ENCODE data around the gene SLC16A6.
"Not testable (repeated sequence)": the region's sequence is repeated elsewhere in the genome, so short reads cannot be mapped to it uniquely, and the experiment has no call there.

SLC16A6 gene

DNA sequence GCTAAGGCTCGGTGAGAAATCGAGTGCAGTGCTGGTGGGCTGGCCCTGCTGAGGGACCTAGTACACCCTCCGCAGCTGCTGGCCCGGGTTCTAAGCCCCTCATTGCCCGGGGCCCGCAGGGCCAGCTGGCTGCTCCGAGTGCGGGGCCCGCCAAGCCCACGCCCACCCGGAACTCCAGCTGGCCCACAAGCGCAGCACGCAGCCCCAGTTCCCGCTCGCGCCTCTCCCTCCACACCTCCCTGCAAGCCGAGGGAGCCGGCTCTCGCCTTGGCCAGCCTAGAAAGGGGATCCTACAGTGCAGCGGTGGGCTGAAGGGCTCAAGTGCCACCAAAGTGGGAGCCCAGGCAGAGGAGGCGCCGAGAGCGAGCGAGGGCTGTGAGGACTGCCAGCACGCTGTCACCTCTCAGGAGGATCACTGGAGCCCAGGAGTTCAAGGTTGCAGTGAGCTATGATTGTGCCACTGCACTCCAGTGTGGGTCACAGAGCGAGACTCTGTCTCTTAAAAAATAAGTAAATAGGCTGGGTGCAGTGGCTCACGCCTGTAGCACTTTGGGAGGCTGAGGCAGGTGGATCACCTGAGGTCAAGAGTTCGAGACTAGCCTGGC is 18.2 kb upstream of the SLC16A6 start:
- DNase-seq, result not testable (repeated sequence)

DNA sequence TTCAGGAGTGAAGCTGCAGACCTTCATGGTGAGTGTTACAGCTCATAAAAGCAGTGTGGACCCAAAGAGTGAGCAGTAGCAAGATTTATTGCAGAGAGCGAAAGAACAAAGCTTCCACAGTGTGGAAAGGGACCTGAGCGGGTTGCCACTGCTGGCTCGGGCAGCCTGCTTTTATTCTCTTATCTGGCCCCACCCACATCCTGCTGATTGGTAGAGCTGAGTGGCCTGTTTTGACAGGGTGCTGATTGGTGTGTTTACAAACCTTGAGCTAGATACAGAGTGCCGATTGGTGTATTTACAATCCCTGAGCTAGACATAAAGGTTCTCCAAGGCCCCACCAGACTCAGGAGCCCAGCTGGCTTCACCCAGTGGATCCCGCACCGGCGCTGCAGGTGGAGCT is 17.6 kb upstream of the SLC16A6 start:
- not testable (repeated sequence) for DNase-seq

DNA sequence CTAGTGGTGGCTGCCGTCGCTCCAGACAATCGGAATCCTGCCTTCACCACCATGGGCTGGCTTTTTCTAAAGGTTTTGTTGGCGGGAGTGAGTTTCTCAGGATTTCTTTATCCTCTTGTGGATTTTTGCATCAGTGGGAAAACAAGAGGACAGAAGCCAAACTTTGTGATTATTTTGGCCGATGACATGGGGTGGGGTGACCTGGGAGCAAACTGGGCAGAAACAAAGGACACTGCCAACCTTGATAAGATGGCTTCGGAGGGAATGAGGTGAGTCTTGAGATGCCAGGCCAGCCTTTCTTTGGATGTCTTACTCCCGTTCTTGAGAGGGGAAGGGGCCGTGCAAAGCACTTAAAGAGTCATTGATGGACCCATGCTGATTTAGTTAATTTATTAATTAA is 16.5 kb upstream of the SLC16A6 start:
- no peak for DNase-seq

DNA sequence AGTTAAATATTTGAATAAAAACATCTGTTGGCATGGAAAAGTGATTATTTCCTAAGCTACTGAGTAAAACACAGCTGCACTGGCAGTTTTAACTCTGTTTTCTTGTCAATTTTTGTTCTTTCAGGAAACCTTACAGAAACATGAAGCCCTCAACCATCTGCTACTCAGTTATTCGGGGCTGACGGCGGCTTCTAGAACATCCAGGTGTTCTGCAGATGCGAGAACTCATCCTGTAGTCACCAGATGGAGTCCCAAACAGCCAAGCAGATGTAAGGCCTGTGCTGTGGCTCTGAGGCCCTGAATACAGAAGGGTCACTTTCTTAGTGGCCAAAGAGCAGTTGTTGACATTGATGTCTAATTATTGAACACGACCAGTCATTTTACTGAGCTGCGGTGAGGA is 15.9 kb upstream of the SLC16A6 start:
- DNase-seq, result no peak

DNA sequence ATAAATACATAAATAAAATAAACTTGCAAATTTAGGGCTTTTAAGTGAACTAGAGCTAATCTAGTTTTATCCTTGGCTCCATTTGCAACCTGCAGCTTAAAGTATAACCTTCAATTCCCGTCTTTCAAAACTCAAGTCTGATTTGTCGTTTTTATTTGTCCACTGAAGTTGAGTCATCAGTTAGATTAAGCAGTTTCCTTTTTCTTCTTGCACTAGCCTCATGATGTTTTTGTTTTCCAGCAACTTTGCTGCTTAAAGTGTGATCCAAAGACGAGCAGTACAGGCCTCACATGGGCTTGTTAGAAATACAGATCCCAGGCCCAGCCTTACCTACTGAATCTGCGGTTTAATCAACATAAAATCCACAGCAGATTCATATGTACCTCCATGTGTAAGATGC is 14.2 kb upstream of the SLC16A6 start:
- no peak for DNase-seq

DNA sequence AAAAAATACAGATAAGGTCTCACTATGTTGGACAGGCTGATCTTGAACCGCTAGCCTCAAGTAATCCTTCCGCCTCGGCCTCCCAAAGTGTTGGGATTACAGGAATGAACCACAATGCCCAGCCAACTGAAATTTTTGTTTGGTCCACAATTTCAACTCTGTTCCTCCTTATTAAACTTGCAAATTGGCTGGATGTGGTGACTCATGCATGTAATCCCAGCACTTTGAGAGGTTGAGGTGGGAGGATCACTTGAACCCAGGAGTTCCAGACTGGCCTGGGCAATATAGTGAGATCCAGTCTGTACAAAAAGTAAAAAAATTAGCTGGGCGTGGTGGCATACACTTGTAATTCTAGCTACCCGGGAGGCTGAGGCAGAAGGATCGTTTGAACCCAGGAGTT is 13.8 kb upstream of the SLC16A6 start:
- DNase-seq, result no peak

DNA sequence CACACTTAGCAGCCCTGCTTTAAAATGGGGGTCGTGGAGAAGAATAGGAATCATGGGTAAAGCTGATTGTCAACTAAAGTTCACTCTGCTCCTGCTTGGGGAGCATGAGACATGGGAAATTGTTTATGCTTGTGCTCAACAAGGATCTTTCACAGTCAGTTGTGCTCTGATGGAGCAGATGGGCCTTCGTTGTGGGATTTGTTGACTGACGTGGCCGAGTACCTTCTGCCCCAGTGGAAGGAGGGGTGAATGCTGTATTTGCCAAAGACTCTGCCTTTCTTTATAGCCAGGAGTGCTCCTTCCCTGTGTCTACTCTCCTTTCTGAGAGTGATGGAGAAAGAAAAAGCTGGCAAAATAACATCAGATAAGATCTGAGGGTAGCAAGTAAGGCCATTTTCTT is 11.7 kb upstream of the SLC16A6 start:
- DNase-seq, result no peak

DNA sequence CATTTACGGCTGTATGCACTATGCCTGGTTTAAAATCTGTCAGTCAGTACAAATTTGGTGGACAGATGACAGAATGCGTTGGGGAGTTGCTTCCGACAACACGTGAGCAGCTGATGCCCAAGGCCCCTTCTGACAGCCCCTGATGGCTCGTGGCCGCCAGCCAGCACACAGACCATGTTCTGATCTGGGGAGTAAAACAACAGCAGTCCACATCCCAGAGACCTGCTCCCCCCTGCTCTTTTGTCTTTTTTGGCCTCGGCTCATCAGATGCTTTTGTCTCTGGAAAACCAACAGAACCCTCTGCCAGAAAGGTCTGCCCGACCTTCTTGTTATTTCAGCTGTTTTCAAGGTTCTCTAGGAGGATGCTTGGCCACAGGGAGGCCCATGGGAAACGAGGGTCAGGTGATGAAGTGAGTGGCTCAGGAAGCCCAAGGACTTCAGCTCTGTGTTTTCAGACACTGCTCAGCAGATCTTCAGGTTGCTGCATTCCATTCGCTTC is 11.2 kb upstream of the SLC16A6 start:
- no peak for DNase-seq

DNA sequence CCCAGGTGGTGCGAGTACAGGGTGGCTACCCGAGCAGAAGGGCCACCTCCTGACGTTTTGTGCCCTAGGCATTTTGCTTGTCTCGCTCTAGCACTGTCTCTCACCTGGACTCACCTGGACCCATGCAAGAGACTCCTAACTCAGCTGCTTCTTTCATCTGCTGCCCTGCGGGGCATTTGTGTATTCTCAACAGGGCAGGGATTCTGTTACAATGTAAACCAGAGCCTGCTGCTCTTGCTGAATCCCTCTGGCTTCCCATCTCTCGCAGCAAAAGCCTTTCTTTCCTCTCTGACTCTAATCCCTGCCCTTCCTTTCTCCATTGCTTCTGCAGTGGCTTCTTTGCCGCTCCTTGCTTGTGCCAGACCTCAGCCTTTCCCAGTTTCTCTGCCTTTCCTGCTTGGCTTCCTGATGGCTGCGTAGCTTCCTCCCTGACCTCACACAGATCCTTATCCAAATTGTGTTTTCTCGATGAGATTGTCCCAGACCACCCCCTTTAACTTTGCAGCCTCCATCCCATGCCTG is 10.6 kb upstream of the SLC16A6 start:
- DNase-seq, result no peak

DNA sequence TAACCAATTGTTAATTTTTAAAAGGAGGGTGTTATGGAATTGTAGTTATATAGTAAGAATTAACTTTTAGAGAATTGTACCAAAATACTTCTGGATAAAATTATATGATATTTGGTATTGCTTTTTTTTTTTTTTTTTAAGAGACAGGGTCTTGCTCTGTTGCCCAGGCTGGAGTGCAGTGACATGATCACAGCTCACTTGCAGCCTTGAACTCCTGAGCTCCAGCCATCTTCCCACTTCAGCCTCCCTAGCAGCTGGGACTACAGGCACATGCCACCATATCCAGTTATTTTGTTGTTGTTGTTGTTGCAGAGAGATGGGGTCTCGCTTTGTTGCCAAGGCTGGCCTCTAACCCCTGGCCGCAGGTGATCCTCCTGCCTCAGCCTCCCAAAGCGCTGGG is 8.9 kb upstream of the SLC16A6 start:
- no peak for DNase-seq

DNA sequence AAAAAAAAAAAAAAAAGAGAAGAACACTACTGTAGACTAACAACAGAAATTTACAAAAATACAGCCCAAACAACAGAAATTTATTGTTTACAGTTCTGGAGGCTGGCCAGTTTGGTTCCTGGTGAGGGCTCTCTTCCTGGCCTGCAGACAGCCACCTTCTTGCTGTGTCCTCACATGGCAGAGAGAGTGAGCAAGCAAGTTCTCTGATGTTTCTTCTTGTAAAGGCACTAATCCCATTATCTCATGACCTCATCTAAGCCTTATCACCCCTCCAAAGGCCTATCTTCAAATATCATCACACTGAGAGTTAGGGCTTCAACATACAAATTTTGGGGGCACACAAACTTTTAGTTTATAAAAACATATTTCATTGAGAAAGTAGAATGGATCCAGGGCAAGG is 7.7 kb upstream of the SLC16A6 start:
- no peak for DNase-seq

DNA sequence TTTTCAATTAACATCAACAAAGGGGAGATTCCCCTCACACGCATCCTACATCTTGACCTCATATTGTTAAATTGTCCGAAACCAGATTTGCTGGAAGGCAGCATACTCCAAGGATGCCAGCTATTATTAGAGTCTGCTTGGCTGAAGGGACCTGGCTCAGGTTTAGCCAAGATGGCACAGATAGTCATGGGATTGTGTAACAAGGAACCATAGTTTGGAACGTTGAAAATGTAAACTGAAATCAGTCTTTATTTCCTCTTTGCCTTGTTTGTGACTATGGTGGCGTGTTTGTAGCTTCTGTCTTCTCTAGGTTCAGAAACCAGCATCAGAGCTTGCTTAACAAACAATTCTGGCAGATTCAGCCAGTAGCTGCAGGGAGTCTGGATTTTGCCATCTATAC is 6.3 kb upstream of the SLC16A6 start:
- DNase-seq, result no peak

DNA sequence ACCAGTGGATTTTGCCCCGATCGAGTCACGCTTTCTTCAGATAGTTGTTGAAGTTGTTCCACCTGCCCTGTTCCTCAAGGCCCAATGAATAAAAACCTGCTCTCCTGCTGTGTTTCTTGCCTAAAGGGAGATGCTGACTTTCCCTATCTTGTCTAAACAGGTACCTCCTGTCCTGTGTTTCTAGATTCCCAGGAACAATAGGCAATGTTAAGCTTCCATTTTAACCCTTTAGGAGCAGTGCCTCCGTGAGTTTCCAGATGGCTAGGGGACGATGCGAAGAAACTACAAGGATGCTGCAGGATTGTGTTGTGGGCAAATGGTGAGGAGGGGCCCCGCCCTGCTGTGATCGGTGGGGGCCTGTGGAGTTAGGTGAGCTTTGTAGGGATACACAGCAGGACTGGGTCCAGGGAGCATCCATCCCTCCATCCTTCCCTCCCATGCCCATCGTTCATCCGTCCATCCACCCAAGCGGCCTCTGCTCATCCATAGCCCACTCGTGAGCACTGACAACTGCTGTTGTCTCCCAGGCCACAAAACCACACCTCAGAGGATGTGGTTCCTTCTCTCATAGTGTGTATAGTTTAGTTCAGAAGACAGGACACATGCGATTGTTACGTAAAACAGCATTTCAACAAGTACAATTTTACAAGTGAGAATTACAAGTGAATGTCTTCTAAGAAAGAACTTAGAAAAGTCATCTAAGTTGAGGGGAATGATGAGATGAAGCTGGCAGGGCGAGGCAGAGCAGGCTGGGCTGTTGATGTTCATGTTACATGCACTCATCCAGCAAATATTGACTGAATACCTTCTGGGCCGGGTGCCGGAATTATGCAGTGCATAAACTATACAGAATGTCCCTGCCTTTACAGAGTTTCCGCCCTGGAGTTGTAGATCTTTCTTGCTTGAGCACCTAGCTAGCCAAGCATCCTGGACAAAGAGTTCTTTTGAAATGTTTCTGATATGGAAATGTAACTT is 5.6 kb upstream of the SLC16A6 start:
- no peak for DNase-seq

DNA sequence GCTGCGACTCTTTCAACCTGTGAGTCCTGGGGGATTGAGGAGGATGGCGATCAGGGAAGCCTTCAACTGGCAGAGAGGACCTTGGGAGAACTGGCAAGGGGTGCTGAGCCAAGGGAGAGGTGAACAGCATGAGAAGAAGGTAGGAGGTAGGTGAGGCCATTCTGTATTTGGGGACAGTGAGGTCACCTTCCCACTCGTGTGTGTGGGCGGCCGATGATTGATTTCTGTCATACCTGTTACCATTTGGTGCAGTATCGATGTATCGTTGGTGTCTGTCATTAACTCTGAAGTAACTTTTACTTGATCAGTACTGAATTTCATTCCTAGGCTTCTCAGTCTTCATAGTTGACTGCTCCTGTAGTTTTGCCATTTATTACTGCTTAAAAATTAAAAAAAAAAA is 4.2 kb upstream of the SLC16A6 start:
- no peak for DNase-seq

DNA sequence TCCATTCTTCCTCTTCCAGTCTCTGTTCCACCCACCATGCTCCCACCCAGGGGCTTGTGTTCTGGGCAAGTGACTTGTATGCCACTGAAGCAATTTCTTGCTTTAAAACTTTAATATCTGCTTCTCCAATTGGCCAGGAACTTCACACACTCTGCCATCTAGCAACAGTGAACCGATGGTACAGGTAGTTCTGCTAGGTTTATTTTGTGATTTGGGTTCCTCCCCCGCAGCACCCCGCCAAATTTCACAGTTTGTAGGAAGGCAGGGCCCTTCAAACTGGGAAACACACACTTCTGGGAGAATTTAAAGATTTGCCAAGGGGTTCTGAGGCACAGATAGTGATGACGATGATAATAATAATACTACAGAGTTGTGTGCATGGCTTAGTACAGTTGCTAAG is 3.7 kb upstream of the SLC16A6 start:
- no peak for DNase-seq

DNA sequence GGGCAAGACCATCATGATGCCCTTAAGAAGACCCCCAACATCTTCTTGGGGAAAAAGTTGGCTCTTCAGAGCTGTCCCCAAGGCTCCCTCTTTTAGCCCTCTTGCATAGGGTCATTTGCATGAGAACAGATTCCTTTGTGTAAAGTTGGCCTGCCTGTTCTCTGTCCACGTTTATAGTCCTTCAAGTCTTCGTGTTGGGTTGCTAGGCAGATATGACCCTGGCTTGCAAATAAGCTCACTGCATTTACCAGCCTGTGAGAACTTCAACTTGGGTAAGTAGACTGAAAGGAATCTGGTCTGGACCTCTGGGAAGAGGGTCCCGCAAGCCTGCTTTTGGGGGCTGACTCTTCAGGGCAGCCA is 3.2 kb upstream of the SLC16A6 start:
- no peak for DNase-seq

DNA sequence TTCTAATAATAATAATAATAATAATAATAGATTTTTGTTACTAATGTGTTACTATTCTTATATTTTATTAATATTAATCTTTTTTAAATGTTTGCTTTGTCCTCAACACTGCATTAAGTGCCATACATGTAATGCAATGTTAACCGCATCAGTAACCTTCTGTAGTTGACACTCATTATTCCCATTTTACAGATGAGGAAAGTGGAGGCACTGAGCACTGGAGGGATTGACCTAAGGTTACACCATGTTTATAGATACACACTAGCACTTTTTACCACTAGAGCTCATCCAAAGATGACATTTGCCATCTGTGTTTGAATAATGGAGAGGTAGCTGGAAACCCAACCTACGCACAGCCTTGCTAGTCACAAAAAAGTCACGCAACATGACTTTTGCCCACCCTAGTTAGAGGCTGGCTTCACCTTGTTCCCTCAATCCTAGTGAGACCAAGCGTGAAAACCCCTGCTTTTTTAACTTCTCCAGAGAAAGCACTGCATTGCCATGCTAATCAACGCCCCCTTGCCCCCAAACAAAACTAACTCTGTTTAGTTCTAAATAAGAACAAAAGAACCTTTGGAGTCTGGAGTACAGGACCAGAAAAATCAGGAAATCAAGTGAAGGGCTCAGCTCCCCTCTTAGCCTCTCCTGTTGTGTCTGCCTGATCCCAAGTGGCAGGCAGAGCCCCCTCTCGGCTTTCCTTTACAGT is 2.7 kb upstream of the SLC16A6 start:
- no peak for DNase-seq

DNA sequence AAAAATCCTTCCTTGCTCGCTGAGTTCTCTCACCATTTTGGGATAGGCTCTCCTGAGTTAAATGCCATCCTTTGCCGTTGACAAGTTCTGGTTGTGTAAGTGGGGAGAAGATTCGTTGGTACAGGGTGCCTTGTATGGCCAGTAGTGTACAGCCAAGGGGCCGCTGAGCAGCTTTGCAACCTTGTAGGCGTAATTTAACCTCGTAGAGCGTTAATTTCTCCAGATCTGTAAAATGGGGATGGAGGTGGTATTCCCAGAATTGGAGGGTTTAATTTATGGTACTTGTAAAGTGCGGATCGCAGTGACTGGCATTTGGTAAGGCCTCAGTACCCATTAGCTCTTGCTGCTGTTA is 1.7 kb upstream of the SLC16A6 start:
- no peak for DNase-seq

DNA sequence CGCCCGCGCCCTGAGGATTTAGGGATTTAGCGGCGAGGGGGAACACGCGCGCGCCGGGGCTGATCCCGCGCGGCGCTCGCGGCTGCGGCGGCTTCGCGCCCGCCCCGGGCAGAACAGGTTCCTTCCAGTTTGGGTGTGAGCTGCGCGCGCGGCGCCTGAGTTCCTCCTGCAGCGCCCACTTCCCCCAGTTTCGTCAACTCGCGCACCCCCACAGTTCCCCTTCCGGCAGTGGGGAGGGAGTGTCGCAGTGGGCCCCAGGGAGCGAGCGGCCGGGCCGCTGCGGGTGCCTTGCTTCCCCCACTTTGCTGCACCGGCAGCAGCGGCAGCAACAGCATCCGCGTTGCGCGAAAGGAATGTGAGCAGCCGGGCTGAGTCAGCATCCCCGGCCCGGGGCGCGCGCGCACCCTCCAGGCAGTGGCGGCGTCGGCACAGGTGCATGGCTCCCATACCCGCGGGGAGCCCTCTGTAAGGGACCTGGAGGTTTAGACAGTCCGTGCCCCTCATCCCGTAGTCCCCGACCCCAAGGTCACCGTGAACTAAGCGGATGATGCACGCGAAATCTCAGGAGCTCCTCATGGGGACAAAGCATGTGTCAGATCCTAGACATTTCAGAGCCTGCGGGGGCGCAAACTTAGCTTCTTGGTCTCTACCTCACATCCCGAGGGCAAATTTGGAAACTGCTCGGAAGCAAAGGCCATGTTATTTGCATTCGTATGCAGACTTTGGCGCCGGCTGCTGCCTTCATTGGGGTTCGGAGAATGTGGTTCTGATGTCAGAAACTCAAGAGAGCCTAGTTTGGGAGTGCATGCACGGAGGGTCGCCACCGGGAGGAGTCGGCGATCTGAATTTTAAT is 1.1 kb upstream of the SLC16A6 start:
- DNase-seq, result no peak

DNA sequence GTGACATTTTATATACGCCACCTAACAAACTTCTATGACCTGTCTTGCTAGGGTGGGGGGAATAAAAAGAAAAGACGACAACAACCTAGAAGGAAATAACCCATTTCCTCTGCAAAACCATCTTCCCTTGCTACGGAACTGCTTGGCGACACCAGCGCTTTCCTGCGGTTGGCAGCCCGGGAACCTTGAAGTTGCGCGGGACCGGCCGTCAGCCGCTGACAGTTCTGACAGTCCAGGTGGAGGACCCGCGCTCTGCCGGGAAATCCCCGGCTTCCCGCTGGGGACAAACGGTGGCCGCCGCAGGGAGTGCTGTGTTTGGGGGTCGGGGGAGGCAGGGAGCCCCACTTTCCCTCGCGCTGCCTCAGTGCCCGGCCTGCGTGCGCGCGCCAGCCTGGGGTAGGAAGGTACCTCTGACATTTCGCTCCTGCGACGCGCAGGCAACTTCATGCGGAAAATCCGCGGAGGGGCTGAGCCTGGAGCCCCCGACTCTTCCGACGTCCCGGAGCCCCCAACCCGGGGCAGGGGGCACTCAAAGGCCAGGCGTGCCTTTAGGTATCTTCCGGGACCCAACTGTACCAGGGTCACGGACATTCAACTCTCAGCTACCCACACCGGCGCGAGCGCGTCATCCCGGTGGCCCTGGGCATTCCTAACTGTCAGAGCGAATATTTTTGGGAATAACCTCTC is 516 bp downstream of the SLC16A6 start:
- no peak for DNase-seq

DNA sequence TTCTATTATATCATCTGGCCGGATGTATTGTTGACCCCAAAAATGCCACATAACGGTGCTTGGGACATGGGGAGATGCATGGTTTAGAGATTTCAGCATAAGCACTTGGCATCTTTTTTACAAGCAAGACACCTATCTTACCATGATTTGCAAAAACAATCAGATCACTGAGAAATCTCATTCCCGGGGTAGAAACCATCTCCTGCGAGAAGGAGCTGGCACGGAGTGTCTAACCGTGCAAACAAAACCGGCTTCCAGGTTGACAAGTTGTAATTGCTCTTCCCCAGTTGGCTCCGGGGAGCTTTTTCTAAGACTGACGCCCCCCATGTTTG is 1.0 kb downstream of the SLC16A6 start:
- no peak for DNase-seq

DNA sequence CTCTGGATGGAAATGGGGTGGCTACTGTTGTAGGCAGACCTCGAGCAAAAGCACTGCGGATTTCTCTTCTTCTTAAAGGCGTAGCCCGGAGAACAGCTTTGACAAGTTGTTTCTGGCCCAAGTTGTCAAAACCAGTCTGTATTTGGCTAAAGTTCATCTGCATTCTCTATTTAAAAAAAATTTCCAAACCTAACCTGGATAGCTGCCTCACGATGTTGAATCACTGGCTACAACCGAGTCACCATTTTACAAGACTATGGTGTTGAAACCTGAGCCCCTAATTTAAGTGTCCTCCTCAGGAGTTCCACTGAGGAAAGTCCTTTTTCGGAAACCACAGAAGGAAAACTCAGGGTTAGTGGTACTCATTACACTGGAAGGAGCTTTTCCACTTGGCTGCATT is 1.5 kb downstream of the SLC16A6 start:
- DNase-seq, result no peak
